ENCODE measurements around the gene CDK14.
A peak's percentile ranks its signal among the peaks of the same experiment; 100 is the strongest.

CDK14 gene

GRCh38 chr7:91034459-91035368, 438.6 kb downstream of the CDK14 start:
- peak; percentile 71 for DNase-seq

GRCh38 chr7:91039033-91039432, 442.9 kb downstream of the CDK14 start:
- no peak for DNase-seq

GRCh38 chr7:91041141-91041540, 445.0 kb downstream of the CDK14 start:
- no peak for DNase-seq

- no peak for DNase-seq
Measured at GRCh38 chr7:91041901-91042484, 445.9 kb downstream of the CDK14 start.

GRCh38 chr7:91043186-91043585, 447.1 kb downstream of the CDK14 start:
- DNase-seq, result no peak

GRCh38 chr7:91043924-91044645, 448.0 kb downstream of the CDK14 start:
- no peak for DNase-seq

- DNase-seq, result no peak
Measured at GRCh38 chr7:91045606-91046005, 449.5 kb downstream of the CDK14 start.

GRCh38 chr7:91046322-91047089, 450.4 kb downstream of the CDK14 start:
- no peak for DNase-seq

- DNase-seq, result no peak
Measured at GRCh38 chr7:91047636-91048035, 451.5 kb downstream of the CDK14 start.

- DNase-seq, result no peak
Measured at GRCh38 chr7:91050677-91051076, 454.6 kb downstream of the CDK14 start.

- DNase-seq, result no peak
Measured at GRCh38 chr7:91051966-91052365, 455.8 kb downstream of the CDK14 start.

GRCh38 chr7:91054374-91054773, 458.3 kb downstream of the CDK14 start:
- DNase-seq, result no peak

- no peak for DNase-seq
Measured at GRCh38 chr7:91055219-91055618, 459.1 kb downstream of the CDK14 start.

GRCh38 chr7:91062713-91063112, 466.6 kb downstream of the CDK14 start:
- DNase-seq, result no peak

- no peak for DNase-seq
Measured at GRCh38 chr7:91064052-91064451, 467.9 kb downstream of the CDK14 start.

GRCh38 chr7:91064938-91065337, 468.8 kb downstream of the CDK14 start:
- no peak for DNase-seq

GRCh38 chr7:91066627-91067026, 470.5 kb downstream of the CDK14 start:
- no peak for DNase-seq

- no peak for DNase-seq
Measured at GRCh38 chr7:91067242-91067641, 471.1 kb downstream of the CDK14 start.

- no peak for DNase-seq
Measured at GRCh38 chr7:91068136-91068795, 472.1 kb downstream of the CDK14 start.

- DNase-seq, result no peak
Measured at GRCh38 chr7:91069146-91069545, 473.0 kb downstream of the CDK14 start.

- no peak for DNase-seq
Measured at GRCh38 chr7:91079487-91079886, 483.4 kb downstream of the CDK14 start.

GRCh38 chr7:91080351-91080750, 484.2 kb downstream of the CDK14 start:
- DNase-seq, result no peak

All from femur (tissue), 1 donor.